Neural progenitor cell (in vitro differentiated cells): ENCODE data around the gene KRTAP5-5. TPM values are rescaled to one million over a fixed set of nuclear protein-coding genes. Genes with fewer than 3 reads are reported as not detected.

Experiments used
- DNase-seq: peaks from one replicate; pipeline ENCODE4 v3.0.0-alpha.2; 2016; ENCODE audit warnings: low spot score
- H2AFZ ChIP-seq: fragments of 200-600 bp; sonication (generic); replicated peaks from 2 replicates; pipeline ENCODE4 v1.6.1; 2016; ENCODE audit warnings: antibody characterized with exemption
- H3F3A ChIP-seq: fragments of 200-600 bp; sonication (generic); 2 replicates; pipeline ENCODE4 v1.6.1; 2016; ENCODE audit warnings: antibody characterized with exemption, low read depth
- H3K27ac ChIP-seq: fragments of 200-600 bp; sonication (generic); 2 replicates; pipeline ENCODE4 v1.5.1; 2016; ENCODE audit warnings: mild to moderate bottlenecking
- H3K27me3 ChIP-seq: fragments of 200-600 bp; sonication (generic); 2 replicates; pipeline ENCODE4 v1.6.1; 2016; ENCODE audit warnings: mild to moderate bottlenecking, moderate library complexity
- H3K36me3 ChIP-seq: fragments of 200-600 bp; sonication (generic); 2 replicates; pipeline ENCODE4 v1.5.1; 2016
- H3K4me1 ChIP-seq: fragments of 200-600 bp; sonication (generic); 2 replicates; pipeline ENCODE4 v1.6.1; 2016; ENCODE audit warnings: mixed run types
- H3K4me2 ChIP-seq: fragments of 200-600 bp; sonication (generic); 2 replicates; pipeline ENCODE4 v1.6.1; 2016
- H3K4me3 ChIP-seq: fragments of 200-600 bp; sonication (generic); 2 replicates; pipeline ENCODE4 v1.5.1; 2016
- H3K79me2 ChIP-seq: fragments of 200-600 bp; sonication (generic); 2 replicates; pipeline ENCODE4 v1.6.1; 2016; ENCODE audit warnings: low read depth
- H3K9ac ChIP-seq: fragments of 200-600 bp; sonication (generic); 2 replicates; pipeline ENCODE4 v1.6.1; 2016
- H3K9me3 ChIP-seq: fragments of 200-600 bp; sonication (generic); 2 replicates; pipeline ENCODE4 v1.5.1; 2016; ENCODE audit warnings: low read depth
- H4K20me1 ChIP-seq: fragments of 200-600 bp; sonication (generic); 2 replicates; pipeline ENCODE4 v1.6.1; 2016; ENCODE audit warnings: low read depth
- H3K27ac Mint-ChIP-seq: 3 replicates; pipeline ENCODE4 v1.8.0; 2021; ENCODE audit warnings: mixed read lengths
- H3K27me3 Mint-ChIP-seq: 2 replicates; pipeline ENCODE4 v1.8.0; 2022; ENCODE audit warnings: low read depth, mild to moderate bottlenecking, inconsistent platforms, moderate library complexity, mixed read lengths; ENCODE audit not compliant: insufficient read depth
- H3K36me3 Mint-ChIP-seq: 3 replicates; pipeline ENCODE4 v1.8.0; 2021; ENCODE audit warnings: mixed read lengths
- H3K4me1 Mint-ChIP-seq: 3 replicates; pipeline ENCODE4 v1.8.0; 2021; ENCODE audit warnings: mixed read lengths
- H3K4me3 Mint-ChIP-seq: 3 replicates; pipeline ENCODE4 v1.8.0; 2021; ENCODE audit warnings: mild to moderate bottlenecking, moderate library complexity, mixed read lengths
- H3K9me3 Mint-ChIP-seq: 3 replicates; pipeline ENCODE4 v1.8.0; 2020; ENCODE audit warnings: mixed read lengths
- CTCF ChIP-seq: fragments of 200-600 bp; sonication (generic); IDR thresholded peaks from 2 replicates; pipeline ENCODE4 v1.5.1; 2017; ENCODE audit warnings: antibody characterized with exemption, mild to moderate bottlenecking
- EZH2 ChIP-seq: fragments of 200-600 bp; sonication (generic); IDR thresholded peaks from 2 replicates; pipeline ENCODE4 v1.6.1; 2017; ENCODE audit warnings: antibody characterized with exemption, mild to moderate bottlenecking, moderate library complexity
- EZH2phosphoT487 ChIP-seq: fragments of 200-600 bp; sonication (generic); IDR thresholded peaks from 2 replicates; pipeline ENCODE4 v1.6.1; 2017; ENCODE audit warnings: antibody characterized with exemption
- total RNA-seq: library from RNA; depleted of rRNA; stranded (reverse); fragments of >200 nt; gene quantifications from 2 replicates; pipeline ENCODE4 v1.2.3, GENCODE V29; 2015; ENCODE audit warnings: low replicate concordance

KRTAP5-5 gene
- total RNA-seq, 1 donor from 2014 or later = not detected

- Histone ChIP-seq H4K20me1 (no peaks in the 10 kb centered on the region), H3K4me3 (no peak overlapping the region), H3F3A (peaks cover 8% of the 10 kb centered on the region), H3K27me3 (peaks cover 66% of the 10 kb centered on the region), H3K4me1 (peaks cover 17% of the 10 kb centered on the region), H3K27ac (no peak overlapping the region), H2AFZ (no peak overlapping the region), H3K9ac (no peak overlapping the region), H3K79me2 (no peaks in the 10 kb centered on the region), H3K4me2 (peak overlapping the region; percentile 21), H3K36me3 (no peaks in the 10 kb centered on the region), H3K9me3 (no peaks in the 10 kb centered on the region)
- Mint-ChIP-seq H3K27ac (no peak overlapping the region), H3K27me3 (peaks cover 10% of the 10 kb centered on the region), H3K4me1 (peaks cover 11% of the 10 kb centered on the region), H3K4me3 (no peak overlapping the region), H3K36me3 (no peaks in the 10 kb centered on the region), H3K9me3 (no peaks in the 10 kb centered on the region)
- no peak for TF ChIP-seq EZH2
- no peak for TF ChIP-seq CTCF
- no peak for TF ChIP-seq EZH2phosphoT487
- DNase-seq = peak; percentile 60
Observed at GRCh38 chr11:1674173-1675131, 44.9 kb downstream of the KRTAP5-5 start.

- Mint-ChIP-seq H3K27ac (no peak overlapping the region), H3K4me1 (peaks cover 11% of the 10 kb centered on the region), H3K36me3 (no peaks in the 10 kb centered on the region), H3K27me3 (peaks cover 7% of the 10 kb centered on the region), H3K4me3 (no peak overlapping the region), H3K9me3 (no peaks in the 10 kb centered on the region)
- H3K4me1 ChIP-seq = peaks cover 17% of the 10 kb centered on the region
- H3K9ac ChIP-seq = no peak overlapping the region
- H3K4me3 ChIP-seq = no peak overlapping the region
- H3K27me3 ChIP-seq = peaks cover 60% of the 10 kb centered on the region
- H3K9me3 ChIP-seq = no peaks in the 10 kb centered on the region
- TF ChIP-seq CTCF (no peak), EZH2 (no peak), EZH2phosphoT487 (no peak)
- no peaks in the 10 kb centered on the region for H4K20me1 ChIP-seq
- no peak overlapping the region for H3K27ac ChIP-seq
- H3K4me2 ChIP-seq = peak overlapping the region; percentile 21
- H3F3A ChIP-seq = peaks cover 8% of the 10 kb centered on the region
- H2AFZ ChIP-seq = no peak overlapping the region
- no peaks in the 10 kb centered on the region for H3K36me3 ChIP-seq
- no peak for DNase-seq
- no peaks in the 10 kb centered on the region for H3K79me2 ChIP-seq
Observed at GRCh38 chr11:1675536-1676228, 46.1 kb downstream of the KRTAP5-5 start.

- no peaks in the 10 kb centered on the region for H3K36me3 Mint-ChIP-seq
- H3K27ac Mint-ChIP-seq = no peak overlapping the region
- Histone ChIP-seq H3K4me3 (no peak overlapping the region), H3K27ac (no peak overlapping the region), H3K9me3 (no peaks in the 10 kb centered on the region), H2AFZ (no peak overlapping the region), H4K20me1 (no peaks in the 10 kb centered on the region), H3K27me3 (peaks cover 55% of the 10 kb centered on the region), H3F3A (peaks cover 8% of the 10 kb centered on the region), H3K36me3 (no peaks in the 10 kb centered on the region), H3K4me1 (peaks cover 17% of the 10 kb centered on the region), H3K9ac (no peak overlapping the region), H3K4me2 (no peak overlapping the region), H3K79me2 (no peaks in the 10 kb centered on the region)
- no peaks in the 10 kb centered on the region for H3K9me3 Mint-ChIP-seq
- H3K4me3 Mint-ChIP-seq = no peak overlapping the region
- no peak for DNase-seq
- no peak for TF ChIP-seq EZH2phosphoT487
- TF ChIP-seq CTCF = no peak
- TF ChIP-seq EZH2 = no peak
- H3K4me1 Mint-ChIP-seq = peaks cover 11% of the 10 kb centered on the region
- H3K27me3 Mint-ChIP-seq = peaks cover 3% of the 10 kb centered on the region
Observed at GRCh38 chr11:1676229-1676740, 46.7 kb downstream of the KRTAP5-5 start.
